VCaP (cell line): ENCODE measurements around the gene PLXNC1.

Experiments
- H3K27ac ChIP-seq: fragments of 450-650 bp; 2 replicates; pipeline ENCODE4 v1.5.1; 2017
- TF ChIP-seq, protein P1 (sequence below): fragments of 450-650 bp; conservative IDR thresholded peaks from 2 replicates; pipeline ENCODE4 v1.5.1; 2017; ENCODE audit warnings: mild to moderate bottlenecking, moderate library complexity

The PLXNC1 gene

DNA sequence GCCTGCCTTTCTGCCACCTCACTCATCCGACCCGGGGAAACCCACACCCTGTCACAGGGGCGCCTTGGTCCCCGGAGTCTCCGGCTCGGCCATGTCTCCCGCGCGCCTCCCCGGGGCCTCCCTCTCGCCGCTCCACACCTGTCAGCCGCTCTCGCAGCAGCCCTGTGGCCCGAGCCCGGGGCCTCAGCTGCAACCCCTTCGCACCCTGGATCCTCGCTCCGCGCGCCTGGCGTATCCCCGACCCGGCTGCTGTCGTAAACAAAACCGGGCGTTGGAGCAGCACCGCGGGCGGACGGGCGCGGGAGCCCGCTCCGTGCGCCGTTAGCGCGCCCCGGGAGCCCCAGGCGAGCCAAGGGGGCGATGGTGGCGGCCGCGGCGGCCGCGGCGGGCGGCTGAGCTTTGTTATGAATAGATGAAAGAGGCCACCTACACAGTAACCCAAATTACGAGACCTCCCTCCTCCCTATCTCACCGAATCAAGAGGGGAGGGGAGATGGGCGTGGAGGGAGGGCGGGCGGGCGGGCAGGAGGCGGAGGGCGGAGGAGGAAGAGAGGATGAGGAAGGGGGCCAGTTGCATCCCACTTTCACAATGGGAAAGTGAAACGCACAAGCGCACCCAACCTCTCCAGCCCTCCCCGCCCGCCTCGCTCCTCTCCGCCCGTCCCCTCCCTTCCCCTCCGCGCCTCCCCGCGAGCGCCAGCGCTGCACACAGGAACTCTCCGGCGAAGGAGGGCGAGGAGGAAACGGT is at the start of gene PLXNC1:
Gene PLXNC1, plus strand, starts transcription at position 587 of the 748 bp plus-strand sequence. CDS start 395 bp downstream, outside the sequence.
- H3K27ac ChIP-seq: no peak within 1 kb of the TSS
- TF ChIP-seq, protein P1, sequence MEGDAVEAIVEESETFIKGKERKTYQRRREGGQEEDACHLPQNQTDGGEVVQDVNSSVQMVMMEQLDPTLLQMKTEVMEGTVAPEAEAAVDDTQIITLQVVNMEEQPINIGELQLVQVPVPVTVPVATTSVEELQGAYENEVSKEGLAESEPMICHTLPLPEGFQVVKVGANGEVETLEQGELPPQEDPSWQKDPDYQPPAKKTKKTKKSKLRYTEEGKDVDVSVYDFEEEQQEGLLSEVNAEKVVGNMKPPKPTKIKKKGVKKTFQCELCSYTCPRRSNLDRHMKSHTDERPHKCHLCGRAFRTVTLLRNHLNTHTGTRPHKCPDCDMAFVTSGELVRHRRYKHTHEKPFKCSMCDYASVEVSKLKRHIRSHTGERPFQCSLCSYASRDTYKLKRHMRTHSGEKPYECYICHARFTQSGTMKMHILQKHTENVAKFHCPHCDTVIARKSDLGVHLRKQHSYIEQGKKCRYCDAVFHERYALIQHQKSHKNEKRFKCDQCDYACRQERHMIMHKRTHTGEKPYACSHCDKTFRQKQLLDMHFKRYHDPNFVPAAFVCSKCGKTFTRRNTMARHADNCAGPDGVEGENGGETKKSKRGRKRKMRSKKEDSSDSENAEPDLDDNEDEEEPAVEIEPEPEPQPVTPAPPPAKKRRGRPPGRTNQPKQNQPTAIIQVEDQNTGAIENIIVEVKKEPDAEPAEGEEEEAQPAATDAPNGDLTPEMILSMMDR: no peak

- no peak overlapping the region for H3K27ac ChIP-seq
These were observed 49.2 kb upstream of the PLXNC1 start for GRCh38 chr12:94099191-94099590.

DNA sequence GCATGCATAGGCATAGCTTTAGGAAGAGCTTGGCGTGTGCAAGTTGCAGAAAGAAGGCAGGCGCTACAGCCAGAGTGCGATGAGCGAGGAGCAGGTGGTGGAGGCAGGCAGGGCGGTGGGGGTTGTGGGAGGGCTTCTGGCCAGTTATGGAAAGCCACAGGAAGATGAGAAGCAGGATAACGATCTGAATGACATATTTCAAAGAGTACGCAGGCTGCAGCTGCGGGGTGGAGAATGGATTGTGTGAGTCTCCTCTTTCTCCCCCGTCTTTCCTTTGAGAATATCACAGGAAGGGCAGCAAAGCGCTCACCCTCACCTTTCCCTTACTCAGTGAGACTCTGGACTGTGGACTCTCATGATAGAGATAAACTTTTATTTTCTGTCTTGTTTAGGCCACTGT is 48.7 kb upstream of the PLXNC1 start:
- TF ChIP-seq, protein P1: no peak
- no peak overlapping the region for H3K27ac ChIP-seq

More at GRCh38 chr12:94099191-94099590, 49.2 kb upstream of the PLXNC1 start:
- TF ChIP-seq, protein P1: no peak

GRCh38 chr12:94100211-94100627 is 48.2 kb upstream of the PLXNC1 start:
- no peak overlapping the region for H3K27ac ChIP-seq
- TF ChIP-seq, protein P1: no peak

GRCh38 chr12:94100990-94101737 is 47.2 kb upstream of the PLXNC1 start:
- TF ChIP-seq, protein P1: peak; percentile 81
- no peak overlapping the region; the same call in 1 of the 2 replicates for H3K27ac ChIP-seq

- TF ChIP-seq, protein P1: peak; percentile 69
- peak overlapping the region; percentile 42; the same call in 1 of the 2 replicates for H3K27ac ChIP-seq
These were observed 46.4 kb upstream of the PLXNC1 start for GRCh38 chr12:94101738-94102660.
